ENCODE results near the gene LKAAEAR1. TPM values are rescaled to one million over a fixed set of nuclear protein-coding genes. Genes with fewer than 3 reads are reported as not detected.

LKAAEAR1 gene
- total and polyA plus RNA-seq, 2 of the 13 experiments (the other 11 are each of a cell fraction or from before 2014, with no cell fraction given), result not detected

DNA sequence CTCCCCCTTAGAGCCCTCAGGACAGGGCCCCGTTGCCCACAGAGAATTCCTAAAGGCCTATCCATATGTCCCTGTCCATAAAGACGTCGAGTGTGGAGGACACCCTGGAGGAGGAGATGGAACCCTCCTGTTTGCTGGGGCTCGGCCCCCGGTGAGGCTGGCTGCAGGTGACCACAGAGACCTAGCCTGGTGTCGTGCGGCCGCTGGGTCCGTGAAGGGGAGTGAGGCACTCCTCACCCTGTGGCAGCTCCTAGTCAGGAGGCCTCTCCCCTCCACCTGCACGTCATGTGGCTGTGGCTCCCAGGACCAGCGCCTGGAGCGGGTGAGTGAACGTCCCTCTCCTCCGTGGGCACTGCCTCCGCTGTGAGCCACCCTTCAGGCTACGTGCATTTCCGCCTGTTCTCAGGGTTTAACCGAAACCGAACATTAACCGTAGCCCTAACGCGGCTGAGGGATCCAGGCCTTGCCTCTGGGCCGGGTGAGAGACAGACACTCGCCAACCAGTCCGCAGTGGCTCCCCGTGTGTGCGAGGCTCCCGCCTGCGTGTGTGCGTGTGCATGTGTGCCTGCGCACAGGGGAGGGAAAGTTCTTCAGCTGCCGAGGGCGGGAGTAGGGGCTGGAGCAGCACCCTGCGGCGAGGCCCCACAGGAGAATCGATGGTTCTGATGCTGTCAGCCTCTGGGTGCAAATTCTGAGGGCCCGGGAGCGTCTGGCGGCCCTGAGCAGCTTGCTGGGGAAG, 27.1 kb downstream of the LKAAEAR1 start (continued):
- TF ChIP-seq, protein P1, sequence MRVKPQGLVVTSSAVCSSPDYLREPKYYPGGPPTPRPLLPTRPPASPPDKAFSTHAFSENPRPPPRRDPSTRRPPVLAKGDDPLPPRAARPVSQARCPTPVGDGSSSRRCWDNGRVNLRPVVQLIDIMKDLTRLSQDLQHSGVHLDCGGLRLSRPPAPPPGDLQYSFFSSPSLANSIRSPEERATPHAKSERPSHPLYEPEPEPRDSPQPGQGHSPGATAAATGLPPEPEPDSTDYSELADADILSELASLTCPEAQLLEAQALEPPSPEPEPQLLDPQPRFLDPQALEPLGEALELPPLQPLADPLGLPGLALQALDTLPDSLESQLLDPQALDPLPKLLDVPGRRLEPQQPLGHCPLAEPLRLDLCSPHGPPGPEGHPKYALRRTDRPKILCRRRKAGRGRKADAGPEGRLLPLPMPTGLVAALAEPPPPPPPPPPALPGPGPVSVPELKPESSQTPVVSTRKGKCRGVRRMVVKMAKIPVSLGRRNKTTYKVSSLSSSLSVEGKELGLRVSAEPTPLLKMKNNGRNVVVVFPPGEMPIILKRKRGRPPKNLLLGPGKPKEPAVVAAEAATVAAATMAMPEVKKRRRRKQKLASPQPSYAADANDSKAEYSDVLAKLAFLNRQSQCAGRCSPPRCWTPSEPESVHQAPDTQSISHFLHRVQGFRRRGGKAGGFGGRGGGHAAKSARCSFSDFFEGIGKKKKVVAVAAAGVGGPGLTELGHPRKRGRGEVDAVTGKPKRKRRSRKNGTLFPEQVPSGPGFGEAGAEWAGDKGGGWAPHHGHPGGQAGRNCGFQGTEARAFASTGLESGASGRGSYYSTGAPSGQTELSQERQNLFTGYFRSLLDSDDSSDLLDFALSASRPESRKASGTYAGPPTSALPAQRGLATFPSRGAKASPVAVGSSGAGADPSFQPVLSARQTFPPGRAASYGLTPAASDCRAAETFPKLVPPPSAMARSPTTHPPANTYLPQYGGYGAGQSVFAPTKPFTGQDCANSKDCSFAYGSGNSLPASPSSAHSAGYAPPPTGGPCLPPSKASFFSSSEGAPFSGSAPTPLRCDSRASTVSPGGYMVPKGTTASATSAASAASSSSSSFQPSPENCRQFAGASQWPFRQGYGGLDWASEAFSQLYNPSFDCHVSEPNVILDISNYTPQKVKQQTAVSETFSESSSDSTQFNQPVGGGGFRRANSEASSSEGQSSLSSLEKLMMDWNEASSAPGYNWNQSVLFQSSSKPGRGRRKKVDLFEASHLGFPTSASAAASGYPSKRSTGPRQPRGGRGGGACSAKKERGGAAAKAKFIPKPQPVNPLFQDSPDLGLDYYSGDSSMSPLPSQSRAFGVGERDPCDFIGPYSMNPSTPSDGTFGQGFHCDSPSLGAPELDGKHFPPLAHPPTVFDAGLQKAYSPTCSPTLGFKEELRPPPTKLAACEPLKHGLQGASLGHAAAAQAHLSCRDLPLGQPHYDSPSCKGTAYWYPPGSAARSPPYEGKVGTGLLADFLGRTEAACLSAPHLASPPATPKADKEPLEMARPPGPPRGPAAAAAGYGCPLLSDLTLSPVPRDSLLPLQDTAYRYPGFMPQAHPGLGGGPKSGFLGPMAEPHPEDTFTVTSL (CRISPR knock-in tag; IDR thresholded peaks at IDR 0.05; ENCODE audit: borderline replicate concordance), result no peak; the same call in 1 of the 2 replicates
- TF ChIP-seq ZNF260 (CRISPR knock-in tag; IDR thresholded peaks at IDR 0.05; ENCODE audit: borderline replicate concordance, low read depth) (no peak), KDM5B (CRISPR knock-in tag; IDR thresholded peaks at IDR 0.05; ENCODE audit: borderline replicate concordance) (peak; percentile 88), RFX3 (CRISPR knock-in tag; IDR thresholded peaks at IDR 0.05) (no peak), FOXM1 (CRISPR knock-in tag; IDR thresholded peaks at IDR 0.05) (no peak), BCL6 (CRISPR knock-in tag; IDR thresholded peaks at IDR 0.05) (no peak), ZNF446 (CRISPR knock-in tag; IDR thresholded peaks at IDR 0.05) (peak; percentile 78; the same call in 1 of the 2 replicates), ZNF207 (IDR thresholded peaks at IDR 0.05; ENCODE audit: borderline replicate concordance) (no peak), ZMYM4 (CRISPR knock-in tag; IDR thresholded peaks at IDR 0.05) (no peak), ZC3H13 (CRISPR knock-in tag; IDR thresholded peaks at IDR 0.05) (no peak), MEF2D (CRISPR knock-in tag; IDR thresholded peaks at IDR 0.05) (peak; percentile 61; the same call in 1 of the 2 replicates), KAT7 (CRISPR knock-in tag; IDR thresholded peaks at IDR 0.05; ENCODE audit: borderline replicate concordance) (no peak), NR2F6 (IDR thresholded peaks at IDR 0.05) (no peak), NR2F6 (CRISPR knock-in tag; IDR thresholded peaks at IDR 0.05) (no peak), RXRB (CRISPR knock-in tag; IDR thresholded peaks at IDR 0.05; ENCODE audit: borderline replicate concordance) (no peak), ZFP62 (CRISPR knock-in tag; IDR thresholded peaks at IDR 0.05) (no peak), SKI (IDR thresholded peaks at IDR 0.05; ENCODE audit: partially characterized antibody) (no peak), BATF2 (CRISPR knock-in tag; IDR thresholded peaks at IDR 0.05) (no peak), YY1 (IDR thresholded peaks at IDR 0.05; ENCODE audit: insufficient read depth, insufficient replicate concordance, low read depth, low read length) (no peak), ZNF333 (CRISPR knock-in tag; IDR thresholded peaks at IDR 0.05; ENCODE audit: borderline replicate concordance) (peak; percentile 44; the same call in 1 of the 2 replicates)
- TF ChIP-seq, protein P2, sequence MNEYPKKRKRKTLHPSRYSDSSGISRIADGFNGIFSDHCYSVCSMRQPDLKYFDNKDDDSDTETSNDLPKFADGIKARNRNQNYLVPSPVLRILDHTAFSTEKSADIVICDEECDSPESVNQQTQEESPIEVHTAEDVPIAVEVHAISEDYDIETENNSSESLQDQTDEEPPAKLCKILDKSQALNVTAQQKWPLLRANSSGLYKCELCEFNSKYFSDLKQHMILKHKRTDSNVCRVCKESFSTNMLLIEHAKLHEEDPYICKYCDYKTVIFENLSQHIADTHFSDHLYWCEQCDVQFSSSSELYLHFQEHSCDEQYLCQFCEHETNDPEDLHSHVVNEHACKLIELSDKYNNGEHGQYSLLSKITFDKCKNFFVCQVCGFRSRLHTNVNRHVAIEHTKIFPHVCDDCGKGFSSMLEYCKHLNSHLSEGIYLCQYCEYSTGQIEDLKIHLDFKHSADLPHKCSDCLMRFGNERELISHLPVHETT (CRISPR knock-in tag; conservative IDR thresholded peaks at IDR 0.05), result no peak
- TF ChIP-seq, protein P3, sequence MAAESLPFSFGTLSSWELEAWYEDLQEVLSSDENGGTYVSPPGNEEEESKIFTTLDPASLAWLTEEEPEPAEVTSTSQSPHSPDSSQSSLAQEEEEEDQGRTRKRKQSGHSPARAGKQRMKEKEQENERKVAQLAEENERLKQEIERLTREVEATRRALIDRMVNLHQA (CRISPR knock-in tag; IDR thresholded peaks at IDR 0.05), result no peak
- TF ChIP-seq, protein P4, sequence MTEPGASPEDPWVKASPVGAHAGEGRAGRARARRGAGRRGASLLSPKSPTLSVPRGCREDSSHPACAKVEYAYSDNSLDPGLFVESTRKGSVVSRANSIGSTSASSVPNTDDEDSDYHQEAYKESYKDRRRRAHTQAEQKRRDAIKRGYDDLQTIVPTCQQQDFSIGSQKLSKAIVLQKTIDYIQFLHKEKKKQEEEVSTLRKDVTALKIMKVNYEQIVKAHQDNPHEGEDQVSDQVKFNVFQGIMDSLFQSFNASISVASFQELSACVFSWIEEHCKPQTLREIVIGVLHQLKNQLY (CRISPR knock-in tag; IDR thresholded peaks at IDR 0.05), result 0 out of 2 replicates have a peak, but pooled peaks have one; percentile 10

Measured in HepG2 (cell line).